HG03469 (cell line): ENCODE measurements around the gene EPOP.

Source experiments
- ATAC-seq: cut with Tn5 transposase; IDR thresholded peaks from one replicate; pipeline ENCODE4 v1.9.1; 2021; ENCODE audit warnings: mild to moderate bottlenecking, moderate library complexity, moderate number of reproducible peaks; ENCODE audit not compliant: unreplicated experiment

The EPOP gene

GRCh38 chr17:38706505-38707216, 31.9 kb upstream of the EPOP start:
- ATAC-seq = no peak

GRCh38 chr17:38705803-38706504, 31.2 kb upstream of the EPOP start:
- no peak for ATAC-seq

GRCh38 chr17:38705523-38705802, 30.7 kb upstream of the EPOP start:
- no peak for ATAC-seq

GRCh38 chr17:38704606-38705522, 30.1 kb upstream of the EPOP start, which contains the start of gene MLLT6:
MLLT6 (plus strand) TSS chr17:38705273; CDS start chr17:38705633, 360 bp downstream.
- ATAC-seq = no peak

- ATAC-seq = no peak
These were observed 29.2 kb upstream of the EPOP start for GRCh38 chr17:38703742-38704605.

- ATAC-seq = no peak
These were observed 28.4 kb upstream of the EPOP start for GRCh38 chr17:38702916-38703741.

GRCh38 chr17:38702166-38702915, 27.6 kb upstream of the EPOP start:
- ATAC-seq = no peak

- ATAC-seq = no peak
These were observed 26.9 kb upstream of the EPOP start for GRCh38 chr17:38701504-38702165.

- ATAC-seq = no peak
These were observed 24.0 kb upstream of the EPOP start for GRCh38 chr17:38698760-38699159.

- no peak for ATAC-seq
These were observed 22.5 kb upstream of the EPOP start for GRCh38 chr17:38697061-38697820.

GRCh38 chr17:38693700-38694329, 19.1 kb upstream of the EPOP start:
- no peak for ATAC-seq

GRCh38 chr17:38691154-38691553, 16.4 kb upstream of the EPOP start:
- no peak for ATAC-seq

- ATAC-seq = no peak
These were observed 15.6 kb upstream of the EPOP start for GRCh38 chr17:38690386-38690785.

GRCh38 chr17:38687286-38687685, 12.5 kb upstream of the EPOP start:
- no peak for ATAC-seq

GRCh38 chr17:38685491-38685890, 10.7 kb upstream of the EPOP start:
- no peak for ATAC-seq

- ATAC-seq = no peak
These were observed 6.3 kb upstream of the EPOP start for GRCh38 chr17:38681096-38681495.

GRCh38 chr17:38677819-38678218, 3.1 kb upstream of the EPOP start:
- no peak for ATAC-seq
